ENCODE measurements around the gene SPTLC2.

- TF ChIP-seq POLR2AphosphoS5 (IDR thresholded peaks at IDR 0.05; ENCODE audit: insufficient read depth in 1 of 2, low read depth in 1 of 2) (no peak), CTCF (IDR thresholded peaks at IDR 0.05) (no peak)
Measured at GRCh38 chr14:77478796-77479195, 137.6 kb downstream of the SPTLC2 start.
